Retinal pigment epithelial cell (primary cell): Measurements from ENCODE around the gene PHF14.
A peak's percentile ranks its signal among the peaks of the same experiment; 100 is the strongest.
"Not testable (repeated sequence)": the region's sequence is repeated elsewhere in the genome, so short reads cannot be mapped to it uniquely, and the experiment has no call there.

Experiments used
- DNase-seq: peaks from one replicate; pipeline ENCODE4 v3.0.0-alpha.2; 2010; ENCODE audit warnings: low read depth
- H3K4me3 ChIP-seq: 2 replicates; pipeline ENCODE4 v1.5.1; 2011; ENCODE audit warnings: mild to moderate bottlenecking, low read length, control low read depth, moderate library complexity
- CTCF ChIP-seq: conservative IDR thresholded peaks from 2 replicates; pipeline ENCODE4 v1.5.1; 2011; ENCODE audit warnings: low read depth, low read length, control low read depth, inconsistent platforms

The PHF14 gene, protein sequence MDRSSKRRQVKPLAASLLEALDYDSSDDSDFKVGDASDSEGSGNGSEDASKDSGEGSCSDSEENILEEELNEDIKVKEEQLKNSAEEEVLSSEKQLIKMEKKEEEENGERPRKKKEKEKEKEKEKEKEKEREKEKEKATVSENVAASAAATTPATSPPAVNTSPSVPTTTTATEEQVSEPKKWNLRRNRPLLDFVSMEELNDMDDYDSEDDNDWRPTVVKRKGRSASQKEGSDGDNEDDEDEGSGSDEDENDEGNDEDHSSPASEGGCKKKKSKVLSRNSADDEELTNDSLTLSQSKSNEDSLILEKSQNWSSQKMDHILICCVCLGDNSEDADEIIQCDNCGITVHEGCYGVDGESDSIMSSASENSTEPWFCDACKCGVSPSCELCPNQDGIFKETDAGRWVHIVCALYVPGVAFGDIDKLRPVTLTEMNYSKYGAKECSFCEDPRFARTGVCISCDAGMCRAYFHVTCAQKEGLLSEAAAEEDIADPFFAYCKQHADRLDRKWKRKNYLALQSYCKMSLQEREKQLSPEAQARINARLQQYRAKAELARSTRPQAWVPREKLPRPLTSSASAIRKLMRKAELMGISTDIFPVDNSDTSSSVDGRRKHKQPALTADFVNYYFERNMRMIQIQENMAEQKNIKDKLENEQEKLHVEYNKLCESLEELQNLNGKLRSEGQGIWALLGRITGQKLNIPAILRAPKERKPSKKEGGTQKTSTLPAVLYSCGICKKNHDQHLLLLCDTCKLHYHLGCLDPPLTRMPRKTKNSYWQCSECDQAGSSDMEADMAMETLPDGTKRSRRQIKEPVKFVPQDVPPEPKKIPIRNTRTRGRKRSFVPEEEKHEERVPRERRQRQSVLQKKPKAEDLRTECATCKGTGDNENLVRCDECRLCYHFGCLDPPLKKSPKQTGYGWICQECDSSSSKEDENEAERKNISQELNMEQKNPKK

GRCh38 chr7:10973061-10973941 lies at the start of gene PHF14:
Gene PHF14, plus strand, starts transcription at chr7:10973872. Its CDS starts 452 bp downstream, at chr7:10974324.
- no peak for TF ChIP-seq CTCF
- H3K4me3 ChIP-seq: peak within 1 kb of the TSS; percentile 83
- DNase-seq: peak; percentile 83

GRCh38 chr7:10924370-10924769 lies 49.3 kb upstream of the PHF14 start:
- no peak for DNase-seq
- no peak overlapping the region for H3K4me3 ChIP-seq
- TF ChIP-seq CTCF: no peak

GRCh38 chr7:10928203-10928602 lies 45.5 kb upstream of the PHF14 start:
- H3K4me3 ChIP-seq, DNase-seq: not testable (repeated sequence)

- TF ChIP-seq CTCF: no peak
- no peak for DNase-seq
- no peak overlapping the region for H3K4me3 ChIP-seq
Observed at GRCh38 chr7:10930551-10930950, 43.1 kb upstream of the PHF14 start.

GRCh38 chr7:10931161-10931560 lies 42.5 kb upstream of the PHF14 start:
- no peak for TF ChIP-seq CTCF
- no peak overlapping the region for H3K4me3 ChIP-seq
- no peak for DNase-seq

DNA sequence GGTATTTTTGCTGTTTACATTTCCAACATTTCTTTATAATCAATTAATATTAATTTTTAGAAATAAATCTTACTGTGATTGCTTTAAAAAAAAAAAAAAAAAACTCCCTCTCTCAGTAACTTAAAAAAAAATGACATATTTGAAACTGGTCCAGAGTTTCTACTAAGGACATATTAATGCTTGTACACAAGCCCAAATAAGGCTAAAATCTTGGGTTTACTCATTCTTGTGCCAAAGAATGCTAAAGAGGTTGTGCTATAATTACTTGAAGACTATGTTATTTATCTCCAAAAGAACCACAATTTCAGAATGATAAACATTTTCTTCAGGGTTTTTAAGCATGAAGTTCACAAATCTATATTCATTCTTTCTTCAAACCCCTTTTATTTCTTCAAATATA lies 39.4 kb upstream of the PHF14 start:
- DNase-seq: peak; percentile 38
- no peak for TF ChIP-seq CTCF

More for the DNA sequence above, 39.4 kb upstream of the PHF14 start:
- H3K4me3 ChIP-seq: no peak overlapping the region
